SK-N-SH (cell line): ENCODE measurements around the gene ACP4. TPM values are rescaled to one million over a fixed set of nuclear protein-coding genes. Genes with fewer than 3 reads are reported as not detected.
A peak's percentile ranks its signal among the peaks of the same experiment; 100 is the strongest.

ENCODE experiments used
- CTCF ChIA-PET: fragments of 300-600, 350-600 bp; formaldehyde crosslinking; extraction: SDS; loops from one replicate; lab custom pipeline; 2021; lab: Yijun Ruan, JAX
- POLR2A ChIA-PET: fragments of 350-600 bp; sonication (Branson Sonifier 250); formaldehyde crosslinking; extraction: SDS; loops from one replicate; lab custom pipeline; 2020; ENCODE audit warnings: antibody characterized with exemption, inconsistent platforms; lab: Yijun Ruan, JAX
- DNase-seq: peaks from one replicate; pipeline ENCODE4 v3.0.0; 2012
- H2AFZ ChIP-seq: fragments of 200-600 bp; sonication (generic); 2 replicates; pipeline ENCODE4 v1.8.1; 2016; ENCODE audit warnings: antibody characterized with exemption, mild to moderate bottlenecking, low read depth
- H3F3A ChIP-seq: fragments of 200-600 bp; sonication (generic); replicated peaks from 2 replicates; pipeline ENCODE3; 2016; ENCODE audit warnings: antibody characterized with exemption, mild to moderate bottlenecking; ENCODE audit not compliant: insufficient read depth
- H3K27ac ChIP-seq, 2 experiments: fragments of 200-500 bp in 1 of 2; fragments of 200-600 bp in 1 of 2; sonication (Bioruptor generic) in 1 of 2; sonication (generic), shearing (Covaris generic) in 1 of 2; 2 replicates each; pipeline versions ENCODE4 v1.5.1 to v1.6.1; 2014 to 2016; ENCODE audit warnings: low read depth in 2 of 2, inconsistent platforms in 1 of 2, low read length in 1 of 2, mild to moderate bottlenecking in 1 of 2, mixed read lengths in 1 of 2
- H3K27me3 ChIP-seq: fragments of 200-600 bp; sonication (generic), shearing (Covaris generic); 2 replicates; pipeline ENCODE4 v1.6.1; 2016; ENCODE audit warnings: mixed run types; ENCODE audit not compliant: insufficient read depth
- H3K36me3 ChIP-seq, 2 experiments: fragments of 200-500 bp in 1 of 2; fragments of 200-600 bp in 1 of 2; sonication (Bioruptor generic) in 1 of 2; sonication (generic) in 1 of 2; replicated peaks in 1 of 2; 2 replicates each; pipeline versions ENCODE3 to v1.5.1; 2014 to 2016; ENCODE audit warnings: low read length in 1 of 2, mild to moderate bottlenecking in 1 of 2; ENCODE audit not compliant: insufficient read depth in 2 of 2, control insufficient read depth in 1 of 2
- H3K4me1 ChIP-seq, 2 experiments: fragments of 200-500 bp in 1 of 2; fragments of 200-600 bp in 1 of 2; sonication (Bioruptor generic) in 1 of 2; sonication (generic), shearing (Covaris generic) in 1 of 2; 2 replicates each; pipeline versions ENCODE4 v1.5.1 to v1.6.1; 2014 to 2016; ENCODE audit warnings: low read depth in 1 of 2, low read length in 1 of 2, mixed run types in 1 of 2; ENCODE audit not compliant: insufficient read depth in 2 of 2, control insufficient read depth in 1 of 2
- H3K4me2 ChIP-seq: fragments of 200-600 bp; sonication (generic), shearing (Covaris generic); 2 replicates; pipeline ENCODE4 v1.6.1; 2017; ENCODE audit warnings: mixed run types
- H3K4me3 ChIP-seq, 2 experiments: fragments of 200-500 bp in 1 of 2; fragments of 200-600 bp in 1 of 2; sonication (Bioruptor generic) in 1 of 2; sonication (generic), shearing (Covaris generic) in 1 of 2; 2 replicates each; pipeline versions ENCODE4 v1.5.1 to v1.8.1; 2014 to 2016; ENCODE audit warnings: low read depth in 2 of 2, inconsistent platforms in 1 of 2, low read length in 1 of 2, mild to moderate bottlenecking in 1 of 2, mixed read lengths in 1 of 2, moderate library complexity in 1 of 2
- H3K79me2 ChIP-seq: fragments of 200-600 bp; sonication (generic); 2 replicates; pipeline ENCODE4 v1.8.1; 2017; ENCODE audit warnings: mild to moderate bottlenecking; ENCODE audit not compliant: insufficient read depth
- H3K9ac ChIP-seq: fragments of 200-600 bp; sonication (generic); 2 replicates; pipeline ENCODE4 v1.6.1; 2017; ENCODE audit warnings: mixed run types
- H3K9me2 ChIP-seq: fragments of 200-600 bp; sonication (generic); 2 replicates; pipeline ENCODE4 v1.6.1; 2017; ENCODE audit warnings: mixed run types
- H3K9me3 ChIP-seq: fragments of 200-600 bp; sonication (generic); 2 replicates; pipeline ENCODE4 v1.6.1; 2017; ENCODE audit warnings: mixed run types, mild to moderate bottlenecking, moderate library complexity
- H4K20me1 ChIP-seq: fragments of 200-600 bp; sonication (generic); 2 replicates; pipeline ENCODE4 v1.6.1; 2017; ENCODE audit warnings: mild to moderate bottlenecking, mixed run types; ENCODE audit not compliant: insufficient read depth
- CHD2 ChIP-seq: fragments of 150-350 bp; IDR thresholded peaks from 2 replicates; pipeline ENCODE4 v1.6.1; 2018; ENCODE audit warnings: low read length; ENCODE audit not compliant: partially characterized antibody
- FOSL2 ChIP-seq: IDR thresholded peaks from 2 replicates; pipeline ENCODE4 v1.4.0; 2012; ENCODE audit warnings: low read depth, mild to moderate bottlenecking, moderate library complexity, borderline replicate concordance
- FOXJ3 ChIP-seq: sonication (generic); formaldehyde crosslinking; IDR thresholded peaks from 2 replicates; pipeline ENCODE4 v1.5.1; 2020; ENCODE audit warnings: mild to moderate bottlenecking, missing genetic modification reagents
- GATA2 ChIP-seq: sonication (generic); formaldehyde crosslinking; IDR thresholded peaks from 2 replicates; pipeline ENCODE4 v1.5.0; 2020; ENCODE audit warnings: mild to moderate bottlenecking, missing genetic modification reagents
- JUND ChIP-seq: IDR thresholded peaks from 2 replicates; pipeline ENCODE4 v1.4.0; 2012
- MEF2A ChIP-seq: IDR thresholded peaks from 2 replicates; pipeline ENCODE4 v1.4.0; 2012; ENCODE audit warnings: low read depth, borderline replicate concordance
- MXI1 ChIP-seq: IDR thresholded peaks from 2 replicates; pipeline ENCODE4 v1.6.1; 2012; ENCODE audit warnings: mild to moderate bottlenecking, low read depth, low read length, improper control_type of control experiment
- RXRA ChIP-seq: IDR thresholded peaks from 2 replicates; pipeline ENCODE4 v1.4.0; 2012; ENCODE audit warnings: low read depth, mild to moderate bottlenecking, borderline replicate concordance
- SIN3A ChIP-seq: IDR thresholded peaks from 2 replicates; pipeline ENCODE4 v1.6.1; 2012; ENCODE audit warnings: low read depth, mild to moderate bottlenecking, low read length, moderate library complexity, borderline replicate concordance
- TAF1 ChIP-seq: IDR thresholded peaks from 2 replicates; pipeline ENCODE4 v1.6.1; 2012; ENCODE audit warnings: low read depth, mild to moderate bottlenecking, low read length, moderate library complexity, borderline replicate concordance
- TCF12 ChIP-seq: IDR thresholded peaks from 2 replicates; pipeline ENCODE4 v1.4.0; 2012
- TEAD4 ChIP-seq: IDR thresholded peaks from 2 replicates; pipeline ENCODE4 v1.4.0; 2012; ENCODE audit warnings: mild to moderate bottlenecking, borderline replicate concordance; ENCODE audit not compliant: insufficient read depth
- USF1 ChIP-seq: IDR thresholded peaks from 2 replicates; pipeline ENCODE4 v1.4.0; 2012; ENCODE audit warnings: low read depth, borderline replicate concordance
- USF2 ChIP-seq: fragments of 150-350 bp; IDR thresholded peaks from 2 replicates; pipeline ENCODE4 v1.6.1; 2017; ENCODE audit warnings: antibody characterized with exemption, low read length, low read depth, borderline replicate concordance
- YY1 ChIP-seq: IDR thresholded peaks from 2 replicates; pipeline ENCODE4 v1.4.0; 2012; ENCODE audit warnings: low read depth, mild to moderate bottlenecking
- WGBS: methylation state at CpG from one replicate; pipeline ENCODE4 v1.1.6; 2017; ENCODE audit warnings: low lambda C conversion rate; 5-methylcytosine and 5-hydroxymethylcytosine counted together
- polyA plus RNA-seq, 3 experiments: library from polyadenylated mRNA; depleted of rRNA; stranded (reverse); fragments of >200 nt; gene quantifications; 2 replicates each; pipeline ENCODE4 v1.2.3, GENCODE V29; 2012
- TF ChIP-seq, protein P1 (sequence below): fragments of 200-600 bp; sonication (generic); IDR thresholded peaks from 2 replicates; pipeline ENCODE4 v1.6.1; 2017; ENCODE audit warnings: antibody characterized with exemption, mild to moderate bottlenecking, moderate library complexity
- TF ChIP-seq, protein P2 (sequence below): fragments of 150-350 bp; IDR thresholded peaks from 2 replicates; pipeline ENCODE4 v1.6.1; 2016; ENCODE audit warnings: mild to moderate bottlenecking, low read depth, low read length

ACP4 gene
- not detected in 2 replicates for polyA plus RNA-seq (2012; rRNA removed)
- polyA plus RNA-seq (2012; cell fraction: cytosol; rRNA removed) = not detected in 2 replicates
- polyA plus RNA-seq (2012; cell fraction: nucleus; rRNA removed) = not detected in 2 replicates

GRCh38 chr19:50790396-50790795 is at the start of gene ACP4:
Gene ACP4 (plus strand): TSS chr19:50790415. CDS start chr19:50790415, 0 bp downstream.
- WGBS = 95% methylated on average over 11 of the region's 15 CpGs
- CTCF ChIA-PET = interaction anchor here (1.0 to 1.6 kb wide), 3 partner anchors 8 to 290 kb away, joined by 3 to 4 read pairs (median 4); no protein-coding TSS in a partner anchor
- no peak for TF ChIP-seq FOSL2
- TF ChIP-seq MEF2A = no peak
- TF ChIP-seq, protein P1, sequence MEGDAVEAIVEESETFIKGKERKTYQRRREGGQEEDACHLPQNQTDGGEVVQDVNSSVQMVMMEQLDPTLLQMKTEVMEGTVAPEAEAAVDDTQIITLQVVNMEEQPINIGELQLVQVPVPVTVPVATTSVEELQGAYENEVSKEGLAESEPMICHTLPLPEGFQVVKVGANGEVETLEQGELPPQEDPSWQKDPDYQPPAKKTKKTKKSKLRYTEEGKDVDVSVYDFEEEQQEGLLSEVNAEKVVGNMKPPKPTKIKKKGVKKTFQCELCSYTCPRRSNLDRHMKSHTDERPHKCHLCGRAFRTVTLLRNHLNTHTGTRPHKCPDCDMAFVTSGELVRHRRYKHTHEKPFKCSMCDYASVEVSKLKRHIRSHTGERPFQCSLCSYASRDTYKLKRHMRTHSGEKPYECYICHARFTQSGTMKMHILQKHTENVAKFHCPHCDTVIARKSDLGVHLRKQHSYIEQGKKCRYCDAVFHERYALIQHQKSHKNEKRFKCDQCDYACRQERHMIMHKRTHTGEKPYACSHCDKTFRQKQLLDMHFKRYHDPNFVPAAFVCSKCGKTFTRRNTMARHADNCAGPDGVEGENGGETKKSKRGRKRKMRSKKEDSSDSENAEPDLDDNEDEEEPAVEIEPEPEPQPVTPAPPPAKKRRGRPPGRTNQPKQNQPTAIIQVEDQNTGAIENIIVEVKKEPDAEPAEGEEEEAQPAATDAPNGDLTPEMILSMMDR = no peak
- TF ChIP-seq, protein P2, sequence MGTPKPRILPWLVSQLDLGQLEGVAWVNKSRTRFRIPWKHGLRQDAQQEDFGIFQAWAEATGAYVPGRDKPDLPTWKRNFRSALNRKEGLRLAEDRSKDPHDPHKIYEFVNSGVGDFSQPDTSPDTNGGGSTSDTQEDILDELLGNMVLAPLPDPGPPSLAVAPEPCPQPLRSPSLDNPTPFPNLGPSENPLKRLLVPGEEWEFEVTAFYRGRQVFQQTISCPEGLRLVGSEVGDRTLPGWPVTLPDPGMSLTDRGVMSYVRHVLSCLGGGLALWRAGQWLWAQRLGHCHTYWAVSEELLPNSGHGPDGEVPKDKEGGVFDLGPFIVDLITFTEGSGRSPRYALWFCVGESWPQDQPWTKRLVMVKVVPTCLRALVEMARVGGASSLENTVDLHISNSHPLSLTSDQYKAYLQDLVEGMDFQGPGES = no peak
- no peak for TF ChIP-seq JUND
- no peak for TF ChIP-seq USF1
- TF ChIP-seq USF2 = no peak
- no peak for TF ChIP-seq TAF1
- TF ChIP-seq SIN3A = no peak

DNA sequence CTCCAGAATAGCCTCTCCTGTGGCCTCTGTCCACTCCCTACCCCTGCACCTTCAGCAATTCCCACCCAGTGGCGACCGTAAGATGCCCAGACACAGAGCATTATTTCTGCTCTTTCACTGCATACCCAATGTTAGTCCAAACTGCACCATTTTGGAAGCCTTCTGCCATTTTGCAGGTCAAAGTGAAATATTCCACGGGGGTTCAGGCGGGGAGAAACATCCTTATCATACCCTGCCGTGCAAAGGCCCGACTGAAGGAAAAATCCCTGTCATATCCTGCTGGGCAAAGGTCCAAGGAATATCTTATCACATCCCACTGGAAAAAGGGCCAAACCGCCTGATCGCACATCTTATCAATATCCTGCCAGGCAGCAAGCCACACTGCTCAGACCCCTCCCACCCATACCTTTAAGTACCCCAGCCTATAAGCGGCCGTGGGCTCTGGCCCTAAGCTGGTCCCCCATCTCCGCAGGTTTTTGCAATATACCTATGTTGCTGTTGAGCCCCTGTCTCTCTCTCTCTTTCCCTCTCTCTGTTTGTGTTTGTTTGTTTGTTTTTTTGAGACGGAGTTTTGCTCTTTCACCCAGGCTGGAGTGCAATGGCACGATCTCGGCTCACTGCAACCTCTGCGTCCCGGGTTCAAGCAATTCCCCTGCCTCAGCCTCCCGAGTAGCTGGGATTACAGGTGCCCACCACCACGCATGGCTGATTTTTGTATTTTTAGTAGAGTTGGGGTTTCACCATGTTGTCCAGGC is 48.9 kb upstream of the ACP4 start:
- ChIA-PET POLR2A (no interaction called here), CTCF (interaction anchor here (0.6 to 1.9 kb wide), 3 partner anchors 17 to 205 kb away, joined by 3 to 8 read pairs (median 4); no protein-coding TSS in a partner anchor)
- WGBS = 42% methylated on average over 18 of the region's 18 CpGs
- H3K79me2 ChIP-seq = no peaks in the 10 kb centered on the region
- H3K27ac ChIP-seq = no peak overlapping the region
- no peaks in the 10 kb centered on the region for H4K20me1 ChIP-seq
- no peaks in the 10 kb centered on the region for H3F3A ChIP-seq
- DNase-seq = no peak
- H3K9me2 ChIP-seq = no peaks in the 10 kb centered on the region
- no peaks in the 10 kb centered on the region for H3K9me3 ChIP-seq
- H3K4me1 ChIP-seq = no peaks in the 10 kb centered on the region
- H3K4me3 ChIP-seq = no peak overlapping the region
- H3K36me3 ChIP-seq = no peaks in the 10 kb centered on the region
- H3K4me2 ChIP-seq = no peak overlapping the region
- H2AFZ ChIP-seq = no peak overlapping the region
- H3K27me3 ChIP-seq = peaks cover 79% of the 10 kb centered on the region
- H3K9ac ChIP-seq = no peak overlapping the region
- no peak for TF ChIP-seq TCF12
- no peak for TF ChIP-seq USF1
- TF ChIP-seq FOXJ3 (CRISPR knock-in tag) = no peak
- TF ChIP-seq, protein P2 = no peak
- TF ChIP-seq USF2 = no peak
- TF ChIP-seq GATA2 = no peak
- TF ChIP-seq CHD2 = no peak
- no peak for TF ChIP-seq JUND
- no peak for TF ChIP-seq TEAD4
- no peak for TF ChIP-seq MXI1
- no peak for TF ChIP-seq YY1
- no peak for TF ChIP-seq RXRA

More at GRCh38 chr19:50790396-50790795, at the start of gene ACP4:
- DNase-seq = peak; percentile 58
- Histone ChIP-seq H3K9ac (no peak within 1 kb of the TSS), H3K27me3 (no peaks in the 10 kb centered on the region), H3K79me2 (no peaks in the 10 kb centered on the region), H3K4me3 (no peak within 1 kb of the TSS), H3K9me2 (no peaks in the 10 kb centered on the region), H3K9me3 (no peaks in the 10 kb centered on the region), H2AFZ (no peak within 1 kb of the TSS), H3F3A (peaks cover 4% of the 10 kb centered on the region), H4K20me1 (peaks cover under 1% of the 10 kb centered on the region; the same call in 1 of the 2 replicates), H3K4me2 (no peak within 1 kb of the TSS), H3K36me3 (no peaks in the 10 kb centered on the region), H3K27ac (no peak within 1 kb of the TSS), H3K4me1 (no peaks in the 10 kb centered on the region; a peak in 1 of 4 replicates)
- POLR2A ChIA-PET = no interaction called here
